ENCODE data around the gene RTP3.

- TF ChIP-seq CTCF (IDR thresholded peaks at IDR 0.05; ENCODE audit: borderline replicate concordance, extremely low read depth, low read length, poor library complexity, severe bottlenecking) (no peak), EZH2 (IDR thresholded peaks at IDR 0.05; ENCODE audit: borderline replicate concordance, low read depth, low read length, severe bottlenecking) (no peak)
Observed at GRCh38 chr3:46469680-46470357, 28.0 kb upstream of the RTP3 start.

Measured in DND-41 (cell line).